Purkinje cell (primary cell): Measurements from ENCODE around the gene TAS1R2. TPM values are rescaled to one million over a fixed set of nuclear protein-coding genes. Genes with fewer than 3 reads are reported as not detected.

ENCODE experiments used
- polyA plus RNA-seq: library from polyadenylated mRNA; unstranded; fragments of >200 nt; fragmentation: Nextera tagmentation; gene quantifications from 2 replicates; pipeline ENCODE4 v1.2.1, GENCODE V29; 2014

The TAS1R2 gene
- not detected in 2 replicates for polyA plus RNA-seq

GRCh38 chr1:18859560-18859959 is at the start of gene TAS1R2:
TSS of gene TAS1R2 (minus strand) at chr1:18859660. CDS start at chr1:18859660, 0 bp downstream.

GRCh38 chr1:18902523-18903290 is 43.2 kb upstream of the TAS1R2 start, which contains the start of gene ALDH4A1:
TSS of gene ALDH4A1 (minus strand) at chr1:18902555. CDS start at chr1:18902523, 32 bp downstream.

Other genes starting within 250 kb of the TAS1R2 start
- not detected in 2 replicates for gene PAX7, start 228.8 kb downstream of the TAS1R2 start, polyA plus RNA-seq
- gene ALDH4A1, start 42.9 kb upstream of the TAS1R2 start, polyA plus RNA-seq = 0.31 and 2.5 TPM in 2 replicates
- 0.50 and 0.84 TPM in 2 replicates for gene IFFO2, start 97.0 kb upstream of the TAS1R2 start, polyA plus RNA-seq